HG02678 (cell line): ENCODE measurements around the gene NPAS2.

Source experiments
- ATAC-seq: cut with Tn5 transposase; IDR thresholded peaks from one replicate; pipeline ENCODE4 v1.9.1; 2021; ENCODE audit warnings: mild to moderate bottlenecking, moderate library complexity; ENCODE audit not compliant: unreplicated experiment

NPAS2 gene

DNA sequence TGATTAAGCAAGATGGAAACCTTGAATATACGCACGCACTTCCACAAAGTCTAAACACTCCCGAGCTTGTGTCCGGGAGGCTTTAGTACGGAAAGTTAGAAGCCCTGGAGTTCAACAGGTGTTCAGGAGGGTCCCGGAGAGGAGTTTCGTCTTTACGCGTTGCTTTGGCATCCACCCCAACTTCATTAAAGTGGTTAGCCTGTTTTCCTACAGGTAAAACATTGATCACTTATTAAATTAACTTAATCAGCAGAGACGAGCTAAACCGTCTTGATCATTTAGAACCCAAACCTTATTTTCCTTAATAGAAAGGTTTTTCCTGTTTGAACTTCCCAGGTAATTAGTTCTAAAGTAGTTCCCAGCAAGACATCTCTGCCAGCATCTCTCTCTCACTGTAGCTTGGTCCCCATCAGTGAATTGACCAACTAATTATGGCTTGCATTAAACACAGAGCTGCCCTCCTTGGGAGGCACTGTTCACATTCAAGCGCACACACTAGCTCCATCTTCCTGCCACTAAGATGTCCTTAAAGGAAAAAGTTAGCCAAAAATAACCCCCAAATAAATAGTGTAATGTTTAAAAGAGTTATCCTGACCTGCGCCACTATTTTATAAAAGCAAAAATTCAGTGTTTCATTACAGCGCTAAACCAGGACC, 1.4 kb downstream of the NPAS2 start:
- no peak for ATAC-seq

DNA sequence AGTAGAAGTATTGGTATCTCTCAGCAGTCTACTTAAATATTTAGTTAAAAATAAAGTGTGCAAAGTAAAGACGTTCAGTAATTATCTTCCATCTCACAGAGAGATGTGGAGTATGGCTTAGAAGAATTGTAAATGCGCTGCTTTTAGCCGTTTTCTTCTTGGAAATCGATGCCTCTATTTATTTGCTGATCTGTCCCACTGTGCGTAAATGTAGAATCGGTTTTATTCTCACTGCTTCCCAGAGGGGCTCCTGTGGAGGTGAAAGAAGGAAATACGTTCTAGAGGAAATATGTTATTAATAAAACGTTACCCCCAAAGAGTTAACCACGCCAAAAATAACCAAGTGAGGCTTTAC, 1.9 kb downstream of the NPAS2 start:
- no peak for ATAC-seq

DNA sequence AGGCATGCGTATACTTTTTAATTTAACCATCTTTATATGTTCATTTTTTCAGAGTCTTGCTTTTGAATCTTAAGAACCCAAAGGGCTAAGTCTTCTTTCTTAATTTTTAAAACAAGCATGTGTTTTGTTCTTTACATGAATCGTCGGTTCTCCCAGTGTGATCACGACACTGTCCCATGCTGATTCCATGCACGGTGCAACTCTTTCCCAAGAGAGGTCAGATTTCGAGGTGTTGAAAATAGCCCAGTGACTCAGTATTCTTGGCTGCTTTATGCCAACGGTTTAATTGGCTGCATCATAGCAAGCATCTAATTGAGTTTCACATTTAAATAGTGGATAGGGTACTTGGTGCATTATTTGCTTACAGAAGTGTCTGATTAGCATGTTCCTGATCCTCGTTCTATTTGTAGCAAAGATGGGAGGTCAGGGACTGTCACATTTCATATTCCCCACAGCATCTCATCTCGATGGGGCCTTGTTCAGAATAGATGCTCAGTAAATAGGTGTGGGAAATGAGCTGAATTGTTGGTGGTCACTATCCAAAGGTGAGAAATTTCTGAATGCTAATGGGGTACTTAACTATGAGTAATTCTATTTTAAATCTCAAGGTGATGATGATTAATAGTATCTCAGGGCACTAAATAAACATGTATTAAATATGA, 2.8 kb downstream of the NPAS2 start:
- no peak for ATAC-seq

DNA sequence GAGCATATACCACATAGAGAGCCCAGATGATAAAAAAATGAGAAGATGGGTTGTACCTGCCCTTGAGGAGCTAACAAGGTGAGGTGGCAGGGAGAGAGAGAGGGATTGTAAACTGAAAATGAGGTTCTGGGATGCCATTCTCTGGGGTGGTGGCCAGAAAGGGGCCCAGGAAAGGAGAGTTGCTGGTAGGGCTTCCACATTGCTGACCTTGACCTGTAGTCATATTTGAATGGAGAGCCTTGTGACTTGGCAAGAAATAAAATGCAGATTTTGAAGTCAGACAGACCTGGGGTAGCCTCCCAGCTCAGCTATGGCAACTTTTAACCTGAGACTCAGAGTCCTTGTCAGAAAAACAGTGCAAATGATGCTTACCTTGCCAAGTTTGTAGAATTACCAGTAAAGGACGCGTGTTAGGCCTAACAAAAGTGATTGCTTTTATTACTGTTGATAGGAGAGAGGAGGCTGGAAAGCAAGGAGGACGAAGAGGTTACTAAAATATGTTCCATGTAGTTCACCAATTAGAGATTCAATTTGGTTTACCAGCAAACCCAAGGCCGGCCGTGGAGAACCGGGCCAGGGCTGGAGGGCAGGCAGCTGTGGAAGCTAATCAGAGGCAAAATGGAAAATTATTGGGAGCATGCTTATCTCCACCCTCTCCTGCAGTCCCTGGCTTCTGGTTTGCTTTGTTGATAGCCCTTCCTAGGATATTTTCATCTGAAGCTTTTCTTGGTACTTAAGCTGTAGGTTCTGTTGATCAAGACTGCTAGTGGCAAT, 3.9 kb downstream of the NPAS2 start:
- ATAC-seq: no peak

DNA sequence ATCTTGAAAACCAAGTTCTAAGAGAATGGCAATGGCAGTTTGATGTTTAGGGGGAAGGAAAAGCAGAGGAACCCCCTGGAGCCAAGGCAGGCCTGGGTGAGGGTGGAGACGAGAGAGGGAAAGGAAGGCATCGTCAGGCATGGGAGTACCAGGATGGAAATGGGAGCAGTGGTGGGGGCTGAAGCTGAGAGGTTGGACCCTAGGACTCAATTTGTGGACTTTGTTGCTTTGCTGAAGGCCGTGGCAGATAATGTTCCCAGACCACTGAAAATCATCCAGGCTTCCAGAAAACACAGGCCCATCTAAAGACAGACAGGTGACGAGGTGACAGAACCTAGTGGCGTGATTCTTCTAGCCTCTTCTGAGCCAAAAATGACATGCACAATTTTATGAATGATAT, 4.9 kb downstream of the NPAS2 start:
- no peak for ATAC-seq

DNA sequence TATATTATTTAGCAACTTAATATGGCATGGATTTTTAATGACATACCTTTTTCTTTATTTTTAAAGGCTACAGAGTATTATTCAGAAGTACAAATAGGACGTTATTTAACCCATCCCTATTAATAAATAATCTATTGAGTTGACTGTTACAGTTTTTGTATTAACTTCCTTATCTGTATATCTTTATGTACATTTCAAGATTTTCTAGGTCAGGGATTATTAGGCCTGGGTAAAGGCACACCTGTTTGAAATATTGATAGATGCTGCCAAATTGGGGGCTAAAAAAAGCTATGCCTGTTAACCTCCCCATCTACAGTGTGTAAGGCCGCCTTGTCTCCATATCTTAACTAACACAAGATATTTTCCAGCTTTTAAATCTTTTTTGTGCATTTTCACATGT, 6.6 kb downstream of the NPAS2 start:
- no peak for ATAC-seq

DNA sequence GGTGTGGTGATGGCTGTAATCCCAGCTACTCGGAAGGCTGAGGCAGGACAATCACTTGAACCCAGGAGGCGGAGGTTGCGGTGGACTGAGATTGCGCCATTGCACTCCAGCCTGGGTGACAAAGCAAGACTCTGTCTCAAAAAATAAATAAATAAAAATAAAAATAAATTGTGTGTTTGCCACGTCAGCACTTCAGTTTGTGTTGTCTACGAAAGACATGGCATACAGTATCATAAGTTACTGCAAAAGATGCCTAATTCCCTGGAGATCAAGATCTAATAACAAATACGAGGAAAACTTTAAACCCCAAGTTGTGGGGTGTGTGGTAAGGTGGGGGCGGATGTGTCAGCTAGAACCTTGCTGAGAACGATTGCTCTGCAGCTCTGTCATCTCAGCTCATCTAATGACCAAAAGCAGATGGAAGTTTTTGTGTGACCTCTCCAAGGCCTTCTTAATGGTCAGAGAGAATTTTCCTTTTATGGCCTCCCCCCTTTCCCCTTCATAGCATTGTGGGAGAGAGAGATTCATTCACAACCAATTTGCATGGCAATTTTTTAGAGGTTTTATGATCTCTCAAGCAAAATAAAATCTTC, 11.3 kb downstream of the NPAS2 start:
- ATAC-seq: no peak

DNA sequence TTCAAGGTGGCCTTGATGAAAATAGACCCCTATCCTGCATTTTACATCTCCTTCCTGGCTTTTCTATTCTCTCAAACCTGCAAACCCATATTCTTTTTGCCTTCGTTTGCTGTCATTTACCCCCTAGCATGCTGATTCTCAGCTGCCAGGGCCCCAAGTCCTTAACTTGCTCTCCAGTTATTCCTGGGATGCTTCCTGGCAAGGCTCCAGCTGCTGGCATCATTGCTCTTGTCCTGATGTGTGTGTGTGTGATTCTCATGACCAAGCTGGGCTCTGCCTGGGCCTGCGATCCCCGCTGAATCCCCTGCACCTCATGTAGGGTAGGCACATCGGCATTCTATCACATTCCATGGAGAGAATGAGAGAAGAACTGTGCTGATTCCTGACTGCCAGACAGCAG, 11.9 kb downstream of the NPAS2 start:
- no peak for ATAC-seq

DNA sequence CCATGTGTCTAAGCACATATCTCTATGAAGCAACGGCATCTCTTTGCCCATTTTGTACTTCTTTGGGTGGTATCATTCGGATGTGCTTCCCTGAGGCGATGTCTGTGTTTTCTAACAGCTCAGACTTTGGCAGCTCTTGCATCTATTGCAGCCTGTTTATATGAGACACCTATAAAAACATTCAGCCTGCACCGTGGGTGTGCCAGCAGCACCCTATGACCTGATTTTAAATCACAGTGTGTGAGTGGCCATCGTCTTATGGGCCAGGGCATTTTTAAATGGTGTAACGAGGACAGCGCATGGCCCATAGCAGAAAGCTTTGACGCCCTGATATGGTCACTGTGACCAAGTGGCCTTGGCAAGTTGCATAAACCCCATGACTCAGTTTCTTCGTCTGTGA, 12.9 kb downstream of the NPAS2 start:
- ATAC-seq: no peak

DNA sequence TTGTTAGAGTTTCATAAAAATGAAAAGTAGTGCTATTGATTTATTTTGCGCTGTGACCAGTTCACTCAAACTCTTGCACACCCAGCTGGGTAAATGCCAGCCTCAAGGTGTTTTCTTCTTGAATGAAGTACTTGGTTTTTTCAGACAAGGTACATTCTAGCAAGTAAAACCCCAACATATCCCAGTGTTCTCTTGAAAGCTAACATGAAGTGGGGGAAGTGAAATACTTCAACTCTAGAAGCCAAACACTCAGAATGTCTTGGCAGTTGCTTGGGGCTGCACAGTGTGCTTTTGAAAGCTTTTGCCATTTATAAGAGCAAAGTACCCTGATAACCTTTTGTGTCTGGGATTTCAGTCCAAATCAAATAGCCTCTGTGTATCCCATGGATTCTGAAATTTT, 13.4 kb downstream of the NPAS2 start:
- no peak for ATAC-seq

DNA sequence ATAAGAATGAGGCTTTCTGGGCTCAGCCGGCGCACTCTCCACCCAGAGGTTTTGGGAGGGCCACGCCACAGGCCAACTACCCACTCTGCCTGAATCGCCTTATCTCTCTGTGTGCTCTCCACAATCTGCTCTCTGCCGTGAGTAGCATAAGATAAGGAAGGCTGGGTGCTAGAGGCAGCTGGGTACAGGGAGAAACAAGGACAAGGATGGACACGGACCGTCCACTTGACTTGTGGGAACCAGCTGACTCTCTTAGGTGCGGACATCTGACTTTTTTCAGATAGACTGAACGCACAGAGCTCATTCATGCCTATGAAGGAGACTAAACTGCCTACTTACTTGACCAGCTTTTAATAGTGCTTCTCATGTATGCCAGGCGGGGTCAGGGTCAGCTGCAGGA, 14.3 kb downstream of the NPAS2 start:
- no peak for ATAC-seq

DNA sequence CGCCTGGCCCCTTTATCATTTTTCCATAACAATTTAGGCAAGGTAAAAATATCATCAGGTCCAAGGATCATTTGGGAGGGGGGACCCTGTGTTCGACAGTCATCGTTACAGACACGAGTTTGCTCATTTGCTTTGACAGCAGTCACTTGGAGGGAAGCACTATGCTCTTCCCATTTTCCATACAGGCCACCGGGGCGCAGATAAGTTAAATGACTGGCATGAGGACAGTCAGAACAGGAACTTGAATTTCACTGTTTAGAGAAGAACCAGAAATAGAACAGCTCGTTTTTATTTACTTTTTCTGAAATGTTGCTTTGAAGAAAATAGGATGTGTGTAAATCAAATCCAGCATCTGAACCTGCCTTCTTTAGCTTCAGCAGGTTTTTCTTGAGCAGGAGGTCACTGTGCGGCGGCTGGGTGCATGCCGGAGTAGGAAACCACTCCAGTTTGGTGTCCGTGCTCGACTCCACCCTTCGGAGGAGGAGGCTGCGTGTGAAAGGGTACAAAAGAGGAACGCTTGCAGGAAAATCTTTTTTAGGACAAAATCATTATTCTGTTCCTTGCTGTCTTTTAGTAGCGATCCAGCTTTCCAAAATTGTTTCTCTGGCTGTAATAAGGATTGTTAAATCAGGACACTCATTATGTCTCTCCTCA, 15.2 kb downstream of the NPAS2 start:
- no peak for ATAC-seq

DNA sequence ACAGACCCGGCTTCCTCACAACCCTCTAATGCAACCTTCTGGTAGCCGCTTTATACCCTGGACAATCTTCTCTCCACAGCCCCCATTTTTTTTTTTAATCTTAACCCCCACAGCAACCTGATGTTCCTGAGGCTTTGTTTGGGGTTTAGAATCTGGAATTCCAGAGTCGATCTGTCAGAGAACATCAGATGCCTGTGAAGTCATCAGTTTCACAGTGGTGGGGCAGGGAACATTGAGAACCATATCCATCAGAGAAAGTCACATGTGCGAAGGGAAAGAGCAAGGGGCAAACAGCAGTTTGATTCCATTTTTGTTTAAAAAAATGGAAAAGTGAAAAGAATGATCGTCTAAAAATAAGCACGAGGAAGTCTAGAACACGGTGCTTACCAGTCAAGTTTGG, 20.6 kb downstream of the NPAS2 start:
- no peak for ATAC-seq

DNA sequence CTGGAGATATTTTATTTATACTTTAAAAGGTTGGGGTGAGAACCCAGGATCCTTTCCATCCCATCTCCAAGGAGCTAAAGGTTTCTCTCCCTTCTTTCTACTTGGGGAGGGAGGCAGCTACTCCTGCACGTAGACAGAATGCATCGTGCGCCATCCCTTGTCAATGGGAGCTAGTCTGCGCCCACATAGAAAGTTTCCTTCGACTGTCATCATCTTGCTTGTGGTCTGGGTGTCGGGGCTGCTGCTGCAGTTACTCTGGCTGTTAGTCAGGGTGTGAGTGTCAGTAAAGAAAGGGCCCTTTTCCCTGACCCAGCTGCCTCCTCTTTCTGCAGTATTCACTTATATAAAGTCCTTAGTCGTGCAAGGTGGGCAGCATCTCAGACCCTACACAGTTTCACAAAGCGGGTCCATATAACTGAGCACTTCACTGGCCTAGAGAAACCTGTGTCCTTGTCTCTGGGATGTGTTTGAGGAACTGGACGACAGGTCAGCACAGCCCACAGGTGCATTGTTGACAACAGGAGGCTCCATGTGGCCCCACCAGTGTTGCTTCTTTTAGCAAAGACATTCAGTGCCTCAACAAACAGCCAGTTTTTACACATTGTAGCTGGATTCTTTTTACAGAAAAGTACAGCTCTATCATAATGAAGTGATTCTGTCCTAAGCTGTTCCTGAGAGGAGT, 22.4 kb downstream of the NPAS2 start:
- ATAC-seq: no peak

DNA sequence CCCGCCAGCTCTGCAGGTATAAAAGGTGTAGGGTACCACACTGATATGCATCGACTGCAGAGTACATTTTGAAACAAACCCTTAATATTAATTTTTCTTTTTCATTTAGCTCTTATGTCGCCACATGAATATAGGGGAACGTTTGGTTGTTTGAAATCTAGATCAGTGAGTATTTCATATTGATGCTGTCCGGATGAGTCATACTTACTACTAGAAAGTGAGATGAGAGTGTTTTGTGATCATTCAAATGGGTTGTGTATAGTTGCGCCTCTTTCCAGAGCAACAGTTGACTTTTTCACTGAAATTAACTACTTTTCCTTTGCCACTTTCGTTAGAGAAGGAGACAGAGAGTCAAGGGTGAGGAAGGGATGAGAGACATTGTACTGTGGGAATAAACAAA, 24.6 kb downstream of the NPAS2 start:
- ATAC-seq: no peak

DNA sequence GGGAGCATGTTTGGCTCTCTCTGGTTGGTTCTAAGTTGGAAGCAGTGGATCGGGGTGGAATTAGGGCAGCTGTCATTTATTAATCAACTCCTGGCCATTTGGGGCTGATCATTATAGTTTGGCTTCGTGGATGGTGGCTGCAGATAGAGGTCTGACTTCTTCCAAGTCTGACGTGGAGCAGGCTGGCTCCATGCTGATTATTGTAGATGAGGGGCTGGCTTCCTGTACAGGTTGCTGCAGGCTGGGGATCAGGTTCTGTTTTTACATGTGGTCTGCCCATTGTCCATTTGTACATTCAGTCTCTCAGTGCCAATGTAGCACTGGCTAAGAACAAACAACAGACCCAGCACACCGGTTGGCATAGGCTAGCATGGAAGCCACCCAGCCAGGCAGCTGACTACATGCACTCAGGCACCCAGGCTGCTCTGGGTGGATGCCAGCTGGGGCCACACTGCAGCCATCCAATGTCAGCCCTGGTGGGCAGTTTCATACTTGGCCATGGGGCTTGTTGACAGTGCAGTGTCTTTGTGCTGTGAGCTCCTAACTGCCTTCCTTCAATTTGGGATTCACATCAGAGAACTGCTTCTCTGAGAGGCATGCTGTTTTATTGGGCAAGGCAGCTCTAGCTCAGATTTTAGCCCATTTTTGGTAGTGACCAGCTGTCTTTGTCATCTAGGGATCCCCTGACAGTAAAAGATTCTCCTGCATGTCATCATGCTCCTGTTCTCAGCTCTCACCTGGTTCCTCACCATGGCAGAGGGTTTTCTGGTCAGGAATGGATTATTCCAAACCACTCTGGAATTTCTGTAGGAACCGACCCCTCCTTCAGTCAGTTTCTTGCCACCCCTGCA, 25.4 kb downstream of the NPAS2 start:
- ATAC-seq: no peak

DNA sequence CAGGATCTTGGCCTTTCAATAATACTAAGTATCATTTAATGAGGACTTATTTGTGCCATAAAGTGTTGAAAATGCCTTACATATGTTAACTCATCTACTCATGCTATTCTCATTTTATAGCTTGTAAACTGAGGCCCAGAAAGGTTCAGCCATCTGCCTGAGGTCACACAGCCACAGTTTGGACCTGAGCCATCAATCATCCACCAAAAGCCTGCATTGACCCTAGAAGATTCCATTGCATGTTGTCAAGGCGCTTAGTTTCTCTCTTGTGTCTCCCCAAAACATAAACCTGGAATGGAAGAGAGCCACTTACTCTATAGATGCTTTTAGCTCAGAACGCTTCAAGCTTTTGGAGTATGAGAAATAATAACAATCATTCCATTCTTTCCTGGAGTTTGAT, 26.8 kb downstream of the NPAS2 start:
- ATAC-seq: no peak

DNA sequence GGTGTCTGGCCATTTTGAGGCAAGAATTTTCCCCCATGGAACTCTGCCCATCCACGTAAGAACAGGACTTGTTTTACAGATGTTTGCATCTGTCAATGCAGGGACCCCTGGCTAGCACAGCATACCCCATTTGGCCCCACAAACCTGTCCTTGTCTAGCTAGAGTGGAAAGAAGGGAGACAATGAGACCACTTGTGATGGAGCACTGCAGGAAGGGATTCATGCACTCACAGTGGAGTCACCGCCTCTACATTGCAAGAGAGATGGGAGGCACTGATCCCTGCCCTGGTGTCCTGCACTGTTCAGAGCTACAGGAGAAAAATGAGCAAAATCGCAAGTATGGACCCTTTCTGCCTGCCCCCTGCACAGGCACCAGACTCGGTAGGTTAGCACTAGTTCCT, 32.5 kb downstream of the NPAS2 start:
- ATAC-seq: no peak

DNA sequence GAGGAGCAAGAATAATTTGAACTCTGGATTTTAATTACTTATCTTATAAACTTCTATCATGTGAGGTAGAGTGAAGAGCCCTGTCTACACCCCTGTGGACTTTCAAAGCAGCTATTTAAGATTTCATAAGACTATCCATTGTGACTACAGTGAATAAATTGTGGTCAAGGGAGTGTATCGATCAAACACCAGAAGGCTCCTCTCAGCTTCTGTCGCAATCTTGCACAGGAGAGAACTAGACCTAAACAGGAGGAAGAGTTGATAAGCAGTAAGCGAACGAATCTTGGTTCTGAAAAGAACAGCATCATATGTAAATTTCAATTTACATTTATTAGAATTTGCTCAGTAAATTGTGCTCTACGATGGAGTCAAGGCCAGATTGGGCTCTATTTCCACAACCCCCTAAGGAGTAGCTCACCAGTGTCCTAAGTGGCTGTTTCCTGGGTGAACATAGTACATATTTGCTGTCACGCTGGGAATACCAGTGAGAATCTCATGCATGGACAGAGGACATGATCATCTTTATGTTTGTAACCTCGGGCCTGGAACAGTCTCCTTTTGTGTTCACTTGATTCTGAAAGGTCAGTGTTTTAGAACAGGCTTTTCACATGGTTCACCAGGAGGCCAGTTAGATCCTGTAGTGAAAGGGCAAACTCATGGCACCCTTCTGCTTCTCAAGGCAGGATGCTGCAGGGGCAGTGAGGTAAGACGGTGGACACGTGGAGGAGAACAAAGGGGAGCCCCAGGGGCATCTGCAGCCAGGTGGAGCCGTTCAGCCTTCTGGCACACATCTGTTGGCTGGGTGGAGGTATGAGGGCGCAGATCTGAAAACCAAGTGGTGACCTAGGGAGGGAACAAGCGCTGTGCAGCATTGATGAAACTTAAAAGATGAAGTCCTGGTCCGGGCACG, 33.3 kb downstream of the NPAS2 start:
- no peak for ATAC-seq
